Heart right ventricle (tissue), 16 donors: ENCODE data around the gene MERTK. TPM values are rescaled to one million over a fixed set of nuclear protein-coding genes. Genes with fewer than 3 reads are reported as not detected.

Source experiments
- ATAC-seq, 8 donors: fragments of 200-7000 bp; cut with Tn5 transposase; one replicate each; pipeline ENCODE4 v1.9.1; 2020; ENCODE audit warnings: mild to moderate bottlenecking in 8 of 8, moderate library complexity in 8 of 8, moderate number of reproducible peaks in 1 of 8
- DNase-seq, 2 donors: peaks; one replicate each; pipeline ENCODE4 v3.0.0-alpha.2; 2020
- H3K27ac ChIP-seq, 10 donors: fragments of 200-600 bp; sonication (generic) in 2 of 10; one replicate each; pipeline versions ENCODE4 v1.5.0 to v1.8.0; 2020 to 2022; ENCODE audit warnings: mild to moderate bottlenecking in 3 of 10
- H3K27me3 ChIP-seq, 7 donors: fragments of 200-600 bp; one replicate each; pipeline ENCODE4 v1.8.0; 2021 to 2022; ENCODE audit warnings: mild to moderate bottlenecking in 2 of 7
- H3K36me3 ChIP-seq, 9 donors: fragments of 200-600 bp; sonication (generic) in 1 of 9; one replicate each; pipeline versions ENCODE4 v1.5.0 to v1.8.0; 2020 to 2022; ENCODE audit warnings: mild to moderate bottlenecking in 2 of 9
- H3K4me1 ChIP-seq, 9 donors: fragments of 200-600 bp; sonication (generic) in 1 of 9; one replicate each; pipeline versions ENCODE4 v1.5.0 to v1.8.0; 2020 to 2022; ENCODE audit warnings: mild to moderate bottlenecking in 4 of 9
- H3K4me3 ChIP-seq, 10 donors: fragments of 200-600 bp; sonication (generic) in 2 of 10; one replicate each; pipeline versions ENCODE4 v1.5.0 to v1.8.0; 2020 to 2022; ENCODE audit warnings: mild to moderate bottlenecking in 7 of 10, moderate library complexity in 2 of 10
- H3K9me3 ChIP-seq, 11 donors: fragments of 200-600 bp in 10 of 11; sonication (generic) in 2 of 11; one replicate each; pipeline versions ENCODE4 v1.5.0 to v1.8.0; 2013 to 2022; ENCODE audit warnings: mild to moderate bottlenecking in 2 of 11, control low read depth in 1 of 11, moderate library complexity in 1 of 11
- WGBS, 2 donors: extraction: QIAGEN DNeasy Blood & Tissue Kit; methylation state at CpG; one replicate each; pipeline ENCODE4 v1.1.7; 2013; ENCODE audit warnings: inconsistent platforms in 1 of 2; 5-methylcytosine and 5-hydroxymethylcytosine counted together
- intact Hi-C, 10 donors: fragments of 100-400 bp; cut with DNase I; formaldehyde crosslinking; loops; one replicate each; pipeline versions ENCODE4 v1.11.1 to v1.14.2; 2022
- polyA plus RNA-seq, 2 donors: library from polyadenylated mRNA; stranded (reverse); fragments of 200-250 nt; gene quantifications; one replicate each; pipeline ENCODE4 v1.2.3, GENCODE V29; 2013
- total RNA-seq, 10 donors: library from RNA; stranded (reverse); fragmentation: NEBNext Ultra II Directional in 3 of 10; extraction: Animal tissue kit (Norgen Biotek cat#: 25700) in 3 of 10; gene quantifications; one replicate each; pipeline versions ENCODE4 v1.2.1 to v1.2.4, GENCODE V29; 2021 to 2023
- TF ChIP-seq, protein P1 (sequence below), 9 donors: fragments of 200-600 bp; sonication (generic) in 2 of 9; IDR thresholded peaks; one replicate each; pipeline versions ENCODE4 v1.5.0 to v1.8.0; 2021 to 2022; ENCODE audit warnings: antibody characterized with exemption in 9 of 9, mild to moderate bottlenecking in 5 of 9, moderate library complexity in 1 of 9
- donor health status: Arrhythmogenic right ventricular cardiomyopathy.
- donor health status: ischemic (EF 13 %, LVEDD 7.1; RV severe dilation, severe dysfunction).
- donor health status: healthy with polysubstance abuse.
- donor health status: DM: no; HTN: yes; CAD: no.
- donor health status: DM: no; HTN: no; CAD: no.
- donor health status: ischemic (EF 25% LVEDD 6.9; RV normal size, moderate dysfunction).
- donor health status: ischemic (EF 25% LVEDD 5.7; RV mildly dilated, moderate dysfunction).
- donor health status: healthy.
- donor health status: DM: yes; HTN: yes; CAD: no.
- donor health status: Ischemic cardiomyopathy.
- donor health status: ischemic (EF 35%, LVEDD 5.7; RV mildly dilated, moderate dysfunction).
- donor health status: nonischemic (EF 11% LVEDD 7.7; RV severe dilation, severe dysfunction).
- donor health status: DM: yes; HTN: yes; CAD: no.
- donor health status: PGD.
- donor health status: ischemic (EF 29% LVEDD 5.4; RV normal size, mild dysfunction).
- donor health status: nonischemic (EF 23%, LVEDD 6.1; RV moderate dilation, normal function).

The MERTK gene
- total and polyA plus RNA-seq, 12 donors, result 2.3 to 8.9 (median 3.9) TPM

DNA sequence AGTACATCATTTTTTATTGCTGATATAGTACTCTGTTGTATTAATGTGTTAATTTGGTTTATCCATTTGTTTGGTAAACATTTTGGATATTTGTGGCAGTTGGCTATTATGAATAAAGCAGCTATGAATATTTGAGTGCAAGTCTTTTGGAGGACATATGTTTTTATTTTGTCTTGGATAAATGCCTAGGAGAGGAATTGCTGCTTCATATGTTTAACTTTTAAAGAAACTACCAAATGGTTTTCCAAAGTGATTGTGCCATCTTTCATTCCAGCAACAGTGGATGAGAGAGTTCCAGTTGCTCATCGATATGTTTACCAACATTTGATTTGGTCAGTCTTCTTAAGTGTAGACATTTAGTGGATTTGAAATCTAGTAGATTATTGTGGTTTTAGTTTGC, 51.8 kb downstream of the MERTK start:
- intact Hi-C loops, result loop anchor here in 3 of 10 donors (5.0 to 10.0 kb wide), 2 partner anchors 43 to 45 kb away; no protein-coding TSS in a partner anchor
- peaks cover 0 to 45% (median 0%) of the 10 kb centered on the region in 9 donors for H3K36me3 ChIP-seq
- TF ChIP-seq, protein P1, sequence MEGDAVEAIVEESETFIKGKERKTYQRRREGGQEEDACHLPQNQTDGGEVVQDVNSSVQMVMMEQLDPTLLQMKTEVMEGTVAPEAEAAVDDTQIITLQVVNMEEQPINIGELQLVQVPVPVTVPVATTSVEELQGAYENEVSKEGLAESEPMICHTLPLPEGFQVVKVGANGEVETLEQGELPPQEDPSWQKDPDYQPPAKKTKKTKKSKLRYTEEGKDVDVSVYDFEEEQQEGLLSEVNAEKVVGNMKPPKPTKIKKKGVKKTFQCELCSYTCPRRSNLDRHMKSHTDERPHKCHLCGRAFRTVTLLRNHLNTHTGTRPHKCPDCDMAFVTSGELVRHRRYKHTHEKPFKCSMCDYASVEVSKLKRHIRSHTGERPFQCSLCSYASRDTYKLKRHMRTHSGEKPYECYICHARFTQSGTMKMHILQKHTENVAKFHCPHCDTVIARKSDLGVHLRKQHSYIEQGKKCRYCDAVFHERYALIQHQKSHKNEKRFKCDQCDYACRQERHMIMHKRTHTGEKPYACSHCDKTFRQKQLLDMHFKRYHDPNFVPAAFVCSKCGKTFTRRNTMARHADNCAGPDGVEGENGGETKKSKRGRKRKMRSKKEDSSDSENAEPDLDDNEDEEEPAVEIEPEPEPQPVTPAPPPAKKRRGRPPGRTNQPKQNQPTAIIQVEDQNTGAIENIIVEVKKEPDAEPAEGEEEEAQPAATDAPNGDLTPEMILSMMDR (IDR thresholded peaks at IDR 0.05), result no peak
- no peak for DNase-seq
- H3K4me1 ChIP-seq, result peaks cover 0 to 39% (median 20%) of the 10 kb centered on the region in 9 donors
- no peak for ATAC-seq
- H3K27me3 ChIP-seq, result no peaks in the 10 kb centered on the region
- H3K9me3 ChIP-seq, result no peaks in the 10 kb centered on the region
- 97 to 100% methylated on average over 1 of the region's 1 CpG for WGBS, 2 donors
- no peak overlapping the region for H3K27ac ChIP-seq
- H3K4me3 ChIP-seq, result no peak overlapping the region

DNA sequence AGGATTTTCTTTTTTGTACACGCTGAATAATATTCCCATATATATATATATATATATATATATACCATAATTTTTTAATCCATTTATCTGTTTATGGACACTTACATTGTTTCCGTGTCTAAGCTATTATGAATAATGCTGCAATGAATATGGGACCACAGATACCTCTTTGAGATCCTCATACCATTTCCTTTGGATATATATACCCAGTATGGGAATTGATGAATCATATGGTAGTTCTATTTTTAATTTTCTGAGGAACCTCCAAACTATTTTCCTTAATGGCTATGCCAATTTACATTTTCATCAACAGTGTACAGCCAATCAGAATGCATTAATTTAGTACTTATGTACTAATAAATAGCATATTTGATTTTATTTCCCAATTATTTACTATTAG, 53.1 kb downstream of the MERTK start:
- no peaks in the 10 kb centered on the region for H3K27me3 ChIP-seq
- WGBS, 2 donors, result 96 to 98% methylated on average over 2 of the region's 2 CpGs
- H3K4me3 ChIP-seq, result no peak overlapping the region
- H3K36me3 ChIP-seq, result peaks cover 0 to 37% (median 0%) of the 10 kb centered on the region in 9 donors
- no peak overlapping the region for H3K27ac ChIP-seq
- no peaks in the 10 kb centered on the region for H3K9me3 ChIP-seq
- intact Hi-C loops, result loop anchor here in 3 of 10 donors (5.0 to 10.0 kb wide), 2 partner anchors 44 to 47 kb away; no protein-coding TSS in a partner anchor
- ATAC-seq (no peak), DNase-seq (no peak)
- TF ChIP-seq, protein P1 (IDR thresholded peaks at IDR 0.05), result no peak
- peaks cover 0 to 34% (median 16%) of the 10 kb centered on the region in 9 donors for H3K4me1 ChIP-seq

DNA sequence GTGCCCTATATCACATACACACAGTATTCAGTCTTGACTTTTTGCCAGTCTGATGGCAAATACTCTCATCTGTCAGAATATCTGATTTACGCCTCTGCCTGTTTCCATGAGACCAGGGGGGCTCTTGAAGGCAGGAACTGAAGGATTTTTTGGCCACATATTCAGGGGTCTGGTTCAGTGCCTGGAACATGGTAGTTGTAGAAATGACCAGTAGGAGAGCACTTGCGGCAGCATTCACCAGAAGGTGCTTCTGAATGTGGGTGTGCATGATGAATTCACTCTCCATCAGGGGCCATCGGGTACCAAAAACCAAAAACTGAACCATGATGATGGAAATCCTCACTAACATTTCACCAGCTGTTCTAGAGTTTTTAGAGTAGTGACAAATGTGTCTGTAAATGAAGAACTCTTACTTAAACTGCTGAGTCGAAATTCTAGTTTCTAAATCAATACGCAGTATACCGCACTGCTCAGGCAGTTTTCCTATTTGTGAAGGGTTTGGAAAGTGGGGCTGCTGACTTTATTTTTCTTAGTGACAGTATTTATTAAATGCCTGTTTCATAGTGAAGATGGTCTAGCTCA, 54.6 kb downstream of the MERTK start:
- DNase-seq (no peak), ATAC-seq (no peak)
- WGBS, 2 donors, result 94 to 95% methylated on average over 6 of the region's 6 CpGs
- Histone ChIP-seq H3K4me3 (no peak overlapping the region), H3K27ac (no peak overlapping the region), H3K27me3 (no peaks in the 10 kb centered on the region), H3K36me3 (peaks cover 0 to 31% (median 0%) of the 10 kb centered on the region in 9 donors), H3K4me1 (peaks cover 0 to 34% (median 12%) of the 10 kb centered on the region in 9 donors), H3K9me3 (no peaks in the 10 kb centered on the region)
- TF ChIP-seq, protein P1 (IDR thresholded peaks at IDR 0.05), result no peak
- intact Hi-C loops, result loop anchor here in 3 of 10 donors (5.0 to 10.0 kb wide), 2 partner anchors 46 to 48 kb away; no protein-coding TSS in a partner anchor

DNA sequence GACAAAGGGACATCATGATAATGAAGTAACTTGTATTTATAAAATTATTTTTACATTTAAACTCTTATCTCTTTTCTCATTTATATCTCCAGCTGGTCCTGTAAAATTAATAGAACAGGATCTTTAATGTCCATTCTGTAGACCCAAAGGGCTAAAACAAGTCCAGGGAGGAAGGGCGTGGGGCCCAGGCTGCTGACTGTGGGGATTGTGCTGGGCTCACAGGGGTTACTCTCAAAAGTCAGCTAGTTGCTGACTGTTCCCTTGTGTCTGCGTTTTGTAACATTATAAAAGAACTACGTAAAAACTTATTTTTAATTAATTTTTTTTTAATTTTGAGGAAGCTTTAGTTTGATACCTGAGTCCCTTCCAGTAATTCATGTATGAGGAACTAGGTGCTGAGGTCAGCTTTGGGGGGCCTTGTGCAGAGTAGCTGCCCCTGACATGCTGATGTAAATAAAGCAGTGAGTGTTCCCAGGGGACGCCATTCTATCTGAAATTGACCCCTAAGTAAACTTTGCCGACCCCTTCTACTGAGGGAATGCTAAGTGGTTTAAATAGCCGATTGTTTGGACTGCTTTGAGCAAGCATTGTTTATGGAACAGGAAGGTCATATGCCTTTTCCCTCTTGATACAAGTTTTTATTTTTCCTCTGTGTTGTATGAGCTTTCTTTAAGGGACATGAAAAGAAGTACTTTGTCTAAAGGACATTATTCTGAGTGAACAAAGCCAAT, 56.4 kb downstream of the MERTK start:
- DNase-seq (peak in 1 of 2 donors; percentile 33), ATAC-seq (peak in 3 of 8 donors; percentile 38 to 54 (median 48))
- H3K4me1 ChIP-seq, result peaks cover 0 to 50% (median 22%) of the 10 kb centered on the region in 9 donors
- peak overlapping the region in 3 of 10 donors; percentile 6 to 32 (median 19) for H3K27ac ChIP-seq
- H3K36me3 ChIP-seq, result peaks cover 0 to 15% (median 0%) of the 10 kb centered on the region in 9 donors
- H3K9me3 ChIP-seq, result no peaks in the 10 kb centered on the region
- no peaks in the 10 kb centered on the region for H3K27me3 ChIP-seq
- intact Hi-C loops, result loop anchor here in 4 of 10 donors (5.0 to 10.0 kb wide), 2 partner anchors 47 to 50 kb away; no protein-coding TSS in a partner anchor
- 51 to 57% methylated on average over 6 of the region's 6 CpGs for WGBS, 2 donors
- TF ChIP-seq, protein P1 (IDR thresholded peaks at IDR 0.05), result no peak
- no peak overlapping the region for H3K4me3 ChIP-seq
